Measurements from ENCODE around the gene RBMS3.

Gene RBMS3

DNA sequence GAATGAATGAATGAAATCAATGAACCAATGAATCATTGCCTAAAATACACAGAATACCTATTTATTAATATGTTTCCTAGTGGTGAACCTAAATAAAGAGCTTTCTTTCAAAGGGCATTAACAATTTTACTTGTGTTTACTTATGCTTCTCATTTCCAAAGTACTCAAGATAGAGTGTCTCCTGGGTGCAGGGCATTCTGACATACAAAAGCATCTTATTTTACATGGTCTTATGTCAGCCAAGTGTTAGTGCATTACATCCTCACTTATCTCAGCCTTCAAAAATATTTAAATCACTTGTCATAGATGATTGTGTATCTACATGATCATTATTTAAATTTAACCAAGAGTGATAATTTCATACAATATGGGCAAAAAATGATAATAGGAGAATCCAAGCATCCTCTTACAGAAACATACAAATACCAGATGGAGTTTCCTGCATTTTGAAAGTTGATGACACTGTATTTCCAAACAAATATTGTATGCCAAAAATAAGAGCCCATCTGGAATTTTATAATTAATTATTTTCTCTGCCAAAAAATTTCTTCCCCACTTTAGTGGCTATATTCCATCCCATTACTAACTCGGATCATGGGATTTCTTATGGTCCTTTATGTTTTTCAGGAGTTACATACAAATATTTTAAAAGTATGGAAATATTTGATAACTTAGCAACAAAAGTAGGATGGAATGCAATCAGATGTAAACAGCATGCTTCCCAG lies 279.0 kb downstream of the RBMS3 start:
- Histone ChIP-seq H3K27me3 (ENCODE audit: insufficient read depth, low read length) (no peaks in the 10 kb centered on the region), H3K4me3 (ENCODE audit: low read depth, low read length) (no peak overlapping the region), H3K79me2 (ENCODE audit: control insufficient read depth, insufficient read depth, low read length, unreplicated experiment) (no peaks in the 10 kb centered on the region), H3K27ac (ENCODE audit: low read depth, low read length) (no peak overlapping the region), H2AFZ (ENCODE audit: low read length, unreplicated experiment) (no peak overlapping the region), H3K4me1 (ENCODE audit: control insufficient read depth, insufficient read depth, low read length, unreplicated experiment) (peaks cover 6% of the 10 kb centered on the region), H3K36me3 (ENCODE audit: insufficient read depth, low read length) (no peaks in the 10 kb centered on the region)

DNA sequence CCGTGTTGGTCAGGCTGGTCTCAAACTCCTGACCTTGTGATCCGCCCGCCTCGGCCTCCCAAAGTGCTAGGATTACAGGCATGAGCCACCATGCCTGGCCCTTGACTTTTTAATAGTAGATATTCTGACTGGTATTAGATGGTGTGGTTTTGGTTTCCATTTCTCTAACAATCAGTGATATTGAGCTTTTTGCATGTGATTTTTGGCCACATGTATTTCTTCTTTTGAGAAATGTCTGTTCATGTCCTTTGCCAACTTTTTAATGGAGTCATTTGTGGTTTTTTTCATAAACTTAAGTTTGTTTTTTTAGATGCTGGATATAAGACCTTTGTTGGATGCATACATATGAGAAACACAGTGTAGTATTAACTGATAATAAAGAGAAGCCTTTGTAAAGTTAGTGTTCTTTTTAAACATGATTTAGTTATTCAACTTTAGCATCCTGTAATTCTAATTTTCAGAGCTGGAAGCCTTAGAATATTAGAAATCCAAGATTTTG lies 280.8 kb downstream of the RBMS3 start:
- Histone ChIP-seq H3K36me3 (ENCODE audit: insufficient read depth, low read length) (no peaks in the 10 kb centered on the region), H3K79me2 (ENCODE audit: control insufficient read depth, insufficient read depth, low read length, unreplicated experiment) (no peaks in the 10 kb centered on the region), H3K27me3 (ENCODE audit: insufficient read depth, low read length) (no peaks in the 10 kb centered on the region), H3K4me1 (ENCODE audit: control insufficient read depth, insufficient read depth, low read length, unreplicated experiment) (peaks cover 7% of the 10 kb centered on the region), H2AFZ (ENCODE audit: low read length, unreplicated experiment) (no peak overlapping the region), H3K27ac (ENCODE audit: low read depth, low read length) (no peak overlapping the region), H3K4me3 (ENCODE audit: low read depth, low read length) (no peak overlapping the region)

DNA sequence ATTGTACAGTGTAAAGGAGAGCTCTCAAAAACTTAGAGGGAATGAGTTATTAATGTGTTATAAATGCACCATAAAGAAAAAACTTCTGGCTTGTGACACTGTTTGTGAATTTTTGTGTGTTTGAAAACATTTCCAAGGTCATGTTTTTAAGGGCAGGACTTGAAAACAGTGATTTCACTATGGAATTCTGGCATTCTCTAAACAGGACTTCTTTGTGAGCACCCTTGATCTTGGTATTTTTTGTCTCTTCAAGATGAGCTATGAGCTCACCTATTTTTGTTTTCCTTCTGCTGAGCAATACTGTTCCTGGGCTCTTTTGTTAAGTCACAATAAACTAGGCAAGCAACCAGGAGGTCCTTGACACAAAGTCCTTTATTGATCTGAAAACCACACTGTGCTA lies 284.4 kb downstream of the RBMS3 start:
- Histone ChIP-seq H3K27me3 (ENCODE audit: insufficient read depth, low read length) (no peaks in the 10 kb centered on the region), H3K36me3 (ENCODE audit: insufficient read depth, low read length) (no peaks in the 10 kb centered on the region), H3K27ac (ENCODE audit: low read depth, low read length) (peak overlapping the region; percentile 23; the same call in 1 of the 2 replicates), H3K4me3 (ENCODE audit: low read depth, low read length) (no peak overlapping the region), H3K4me1 (ENCODE audit: control insufficient read depth, insufficient read depth, low read length, unreplicated experiment) (peaks cover 7% of the 10 kb centered on the region), H2AFZ (ENCODE audit: low read length, unreplicated experiment) (peak overlapping the region; percentile 12), H3K79me2 (ENCODE audit: control insufficient read depth, insufficient read depth, low read length, unreplicated experiment) (peaks cover 3% of the 10 kb centered on the region)

DNA sequence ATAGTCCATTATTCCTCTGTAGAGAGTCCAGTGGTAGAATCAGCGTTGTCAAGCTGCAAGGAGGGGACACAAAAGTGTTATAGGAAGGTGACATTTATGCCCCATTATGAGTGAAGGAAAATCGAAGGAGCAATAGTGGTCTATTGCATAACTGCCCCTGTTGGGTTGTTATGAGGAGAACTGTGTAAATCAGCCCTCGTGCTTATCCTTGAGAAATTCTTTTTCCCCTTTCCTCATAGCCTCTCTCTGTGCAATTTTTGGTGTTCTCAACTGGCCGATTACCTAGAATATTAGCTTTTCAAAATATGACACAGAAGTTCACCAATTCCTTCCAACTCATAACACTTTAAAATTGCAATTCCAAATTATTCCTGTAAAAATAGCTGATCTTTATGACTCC lies 286.6 kb downstream of the RBMS3 start:
- peaks cover 3% of the 10 kb centered on the region for H3K79me2 ChIP-seq (ENCODE audit: control insufficient read depth, insufficient read depth, low read length, unreplicated experiment)
- H3K36me3 ChIP-seq (ENCODE audit: insufficient read depth, low read length), result no peaks in the 10 kb centered on the region
- H2AFZ ChIP-seq (ENCODE audit: low read length, unreplicated experiment), result no peak overlapping the region
- no peak overlapping the region for H3K4me3 ChIP-seq (ENCODE audit: low read depth, low read length)
- H3K4me1 ChIP-seq (ENCODE audit: control insufficient read depth, insufficient read depth, low read length, unreplicated experiment), result peaks cover 7% of the 10 kb centered on the region
- no peaks in the 10 kb centered on the region for H3K27me3 ChIP-seq (ENCODE audit: insufficient read depth, low read length)
- no peak overlapping the region for H3K27ac ChIP-seq (ENCODE audit: low read depth, low read length)

DNA sequence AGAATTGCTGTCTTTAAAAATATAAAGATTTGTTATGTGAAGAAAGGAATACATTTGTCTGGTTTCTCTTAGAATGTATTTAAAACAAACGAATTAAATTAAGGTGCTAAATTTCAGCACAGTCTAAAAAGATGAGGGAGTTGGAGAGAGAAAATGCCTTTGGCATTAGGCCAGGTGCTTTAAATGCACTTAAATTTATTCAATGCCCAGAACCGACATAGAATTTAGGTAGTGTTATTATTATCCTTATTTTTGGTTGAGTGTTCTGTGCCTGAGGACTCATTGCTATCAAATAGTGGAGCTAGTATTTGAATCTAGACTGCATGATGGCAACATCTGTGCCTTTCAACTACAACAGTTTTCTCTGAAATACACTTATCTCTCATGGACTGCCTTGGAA lies 287.5 kb downstream of the RBMS3 start:
- H3K36me3 ChIP-seq (ENCODE audit: insufficient read depth, low read length), result no peaks in the 10 kb centered on the region
- H3K4me3 ChIP-seq (ENCODE audit: low read depth, low read length), result no peak overlapping the region
- peaks cover 3% of the 10 kb centered on the region for H3K79me2 ChIP-seq (ENCODE audit: control insufficient read depth, insufficient read depth, low read length, unreplicated experiment)
- peaks cover 7% of the 10 kb centered on the region for H3K4me1 ChIP-seq (ENCODE audit: control insufficient read depth, insufficient read depth, low read length, unreplicated experiment)
- H3K27ac ChIP-seq (ENCODE audit: low read depth, low read length), result no peak overlapping the region
- H2AFZ ChIP-seq (ENCODE audit: low read length, unreplicated experiment), result no peak overlapping the region
- no peaks in the 10 kb centered on the region for H3K27me3 ChIP-seq (ENCODE audit: insufficient read depth, low read length)

DNA sequence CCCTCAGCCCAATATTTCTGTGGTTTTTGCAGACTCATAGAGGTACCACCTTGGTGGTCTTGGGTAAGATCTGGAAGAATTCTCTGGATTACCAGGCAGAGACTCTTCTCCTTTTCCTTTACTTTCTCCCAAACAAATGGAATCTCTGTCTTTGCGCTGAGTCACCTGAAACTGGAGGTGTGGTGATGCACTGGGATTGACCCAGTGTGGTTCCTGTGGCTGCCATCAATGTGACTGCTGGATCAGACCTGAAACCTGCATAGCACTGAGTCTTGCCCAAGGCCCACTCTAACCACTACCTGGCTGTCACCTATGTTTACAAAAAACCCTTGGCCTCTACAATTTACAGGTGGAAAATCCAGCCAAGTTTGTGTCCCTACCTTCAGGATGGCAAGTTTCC lies 295.3 kb downstream of the RBMS3 start:
- H3K27ac ChIP-seq (ENCODE audit: low read depth, low read length), result no peak overlapping the region
- no peaks in the 10 kb centered on the region for H3K36me3 ChIP-seq (ENCODE audit: insufficient read depth, low read length)
- no peaks in the 10 kb centered on the region for H3K27me3 ChIP-seq (ENCODE audit: insufficient read depth, low read length)
- H2AFZ ChIP-seq (ENCODE audit: low read length, unreplicated experiment), result no peak overlapping the region
- H3K4me1 ChIP-seq (ENCODE audit: control insufficient read depth, insufficient read depth, low read length, unreplicated experiment), result no peaks in the 10 kb centered on the region
- H3K4me3 ChIP-seq (ENCODE audit: low read depth, low read length), result no peak overlapping the region
- peaks cover 4% of the 10 kb centered on the region for H3K79me2 ChIP-seq (ENCODE audit: control insufficient read depth, insufficient read depth, low read length, unreplicated experiment)

DNA sequence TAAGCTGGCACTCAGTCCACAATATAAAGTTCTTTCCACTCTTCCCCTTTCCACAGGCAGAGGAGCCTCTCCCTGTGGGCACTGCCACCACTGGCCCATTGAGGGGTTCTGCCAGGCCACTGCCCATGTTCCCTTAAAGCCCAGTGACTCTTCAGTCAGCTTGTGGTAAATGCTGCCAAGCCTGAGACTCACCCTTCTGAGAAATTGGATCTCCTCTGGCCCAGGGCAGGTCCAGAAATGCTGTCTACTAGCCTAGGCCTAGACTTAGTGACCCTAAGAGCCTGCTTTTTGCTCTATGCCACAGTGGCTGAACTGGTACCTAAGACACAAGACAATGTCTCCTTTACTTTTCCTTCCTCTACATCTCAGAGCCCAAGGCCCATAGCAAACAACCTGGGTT lies 295.8 kb downstream of the RBMS3 start:
- Histone ChIP-seq H2AFZ (ENCODE audit: low read length, unreplicated experiment) (no peak overlapping the region), H3K27me3 (ENCODE audit: insufficient read depth, low read length) (no peaks in the 10 kb centered on the region), H3K36me3 (ENCODE audit: insufficient read depth, low read length) (no peaks in the 10 kb centered on the region), H3K79me2 (ENCODE audit: control insufficient read depth, insufficient read depth, low read length, unreplicated experiment) (peaks cover 4% of the 10 kb centered on the region), H3K27ac (ENCODE audit: low read depth, low read length) (no peak overlapping the region), H3K4me3 (ENCODE audit: low read depth, low read length) (no peak overlapping the region), H3K4me1 (ENCODE audit: control insufficient read depth, insufficient read depth, low read length, unreplicated experiment) (no peaks in the 10 kb centered on the region)

DNA sequence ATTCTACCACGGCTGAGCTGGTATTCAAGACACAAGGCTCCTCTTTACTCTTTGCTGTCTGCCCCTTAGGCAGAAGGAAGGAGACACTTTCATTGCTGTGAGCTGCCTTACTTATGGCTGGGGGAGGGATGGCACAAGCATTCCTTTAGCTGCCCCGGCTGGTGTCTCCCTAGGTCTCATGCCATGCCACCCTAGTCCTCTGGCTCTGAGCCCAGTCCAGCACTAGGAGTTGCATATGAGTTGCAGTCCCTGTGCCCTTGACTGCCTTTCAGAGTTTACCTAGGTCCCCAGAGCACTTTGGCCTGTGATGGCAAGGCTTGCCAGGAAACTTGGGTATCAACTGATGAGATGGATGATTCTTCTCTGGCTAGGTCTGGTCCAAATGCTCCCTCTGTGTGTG lies 296.4 kb downstream of the RBMS3 start:
- peaks cover 4% of the 10 kb centered on the region for H3K79me2 ChIP-seq (ENCODE audit: control insufficient read depth, insufficient read depth, low read length, unreplicated experiment)

DNA sequence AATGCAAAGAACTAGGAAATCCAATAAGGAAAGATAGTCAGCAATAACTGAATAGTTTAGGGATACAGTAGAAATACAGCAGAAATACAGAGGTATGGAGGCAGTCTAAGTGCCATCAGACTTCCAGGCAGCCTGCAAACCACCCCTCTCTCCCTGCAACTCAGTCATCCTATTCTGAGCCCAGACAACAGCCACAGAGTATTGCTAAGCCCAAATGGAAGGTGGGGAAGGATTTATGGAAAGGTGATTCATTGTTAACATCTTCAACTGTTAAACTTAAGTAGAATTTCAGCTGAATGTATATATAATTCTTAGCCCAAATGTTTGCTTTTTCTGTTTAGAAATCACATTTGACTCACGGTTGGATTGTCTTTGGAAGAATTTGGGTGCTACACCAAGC lies 300.4 kb downstream of the RBMS3 start:
- peaks cover 4% of the 10 kb centered on the region for H3K79me2 ChIP-seq (ENCODE audit: control insufficient read depth, insufficient read depth, low read length, unreplicated experiment)
- H3K27ac ChIP-seq (ENCODE audit: low read depth, low read length), result no peak overlapping the region
- H2AFZ ChIP-seq (ENCODE audit: low read length, unreplicated experiment), result no peak overlapping the region
- H3K4me3 ChIP-seq (ENCODE audit: low read depth, low read length), result no peak overlapping the region
- no peaks in the 10 kb centered on the region for H3K36me3 ChIP-seq (ENCODE audit: insufficient read depth, low read length)
- H3K4me1 ChIP-seq (ENCODE audit: control insufficient read depth, insufficient read depth, low read length, unreplicated experiment), result peaks cover 10% of the 10 kb centered on the region
- no peaks in the 10 kb centered on the region for H3K27me3 ChIP-seq (ENCODE audit: insufficient read depth, low read length)

More for the DNA sequence above, 296.4 kb downstream of the RBMS3 start:
- H2AFZ ChIP-seq (ENCODE audit: low read length, unreplicated experiment), result no peak overlapping the region
- no peaks in the 10 kb centered on the region for H3K4me1 ChIP-seq (ENCODE audit: control insufficient read depth, insufficient read depth, low read length, unreplicated experiment)
- H3K27ac ChIP-seq (ENCODE audit: low read depth, low read length), result no peak overlapping the region
- no peaks in the 10 kb centered on the region for H3K27me3 ChIP-seq (ENCODE audit: insufficient read depth, low read length)
- H3K4me3 ChIP-seq (ENCODE audit: low read depth, low read length), result no peak overlapping the region
- H3K36me3 ChIP-seq (ENCODE audit: insufficient read depth, low read length), result no peaks in the 10 kb centered on the region

DNA sequence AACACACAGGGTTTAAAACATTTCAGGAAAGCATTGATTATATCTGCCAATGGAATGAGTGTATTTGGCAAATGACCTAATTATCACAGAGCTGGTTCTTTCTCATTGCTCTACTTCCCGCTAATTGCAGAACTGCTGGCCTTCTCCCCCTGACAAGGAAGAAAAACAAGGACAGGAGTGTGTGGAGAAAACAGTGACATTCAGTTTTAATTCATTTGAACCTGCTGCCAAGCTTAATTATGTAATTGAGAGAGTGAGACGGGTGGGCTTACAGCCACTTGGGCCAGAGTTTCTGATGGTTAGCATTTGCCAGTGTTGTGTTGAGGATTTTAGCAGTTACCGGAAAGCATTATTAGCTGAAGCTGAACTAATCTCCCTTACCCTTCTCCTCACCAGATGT lies 301.4 kb downstream of the RBMS3 start:
- Histone ChIP-seq H3K79me2 (ENCODE audit: control insufficient read depth, insufficient read depth, low read length, unreplicated experiment) (no peaks in the 10 kb centered on the region), H3K36me3 (ENCODE audit: insufficient read depth, low read length) (no peaks in the 10 kb centered on the region), H3K27me3 (ENCODE audit: insufficient read depth, low read length) (no peaks in the 10 kb centered on the region), H2AFZ (ENCODE audit: low read length, unreplicated experiment) (no peak overlapping the region), H3K27ac (ENCODE audit: low read depth, low read length) (no peak overlapping the region), H3K4me1 (ENCODE audit: control insufficient read depth, insufficient read depth, low read length, unreplicated experiment) (peaks cover 10% of the 10 kb centered on the region), H3K4me3 (ENCODE audit: low read depth, low read length) (no peak overlapping the region)

DNA sequence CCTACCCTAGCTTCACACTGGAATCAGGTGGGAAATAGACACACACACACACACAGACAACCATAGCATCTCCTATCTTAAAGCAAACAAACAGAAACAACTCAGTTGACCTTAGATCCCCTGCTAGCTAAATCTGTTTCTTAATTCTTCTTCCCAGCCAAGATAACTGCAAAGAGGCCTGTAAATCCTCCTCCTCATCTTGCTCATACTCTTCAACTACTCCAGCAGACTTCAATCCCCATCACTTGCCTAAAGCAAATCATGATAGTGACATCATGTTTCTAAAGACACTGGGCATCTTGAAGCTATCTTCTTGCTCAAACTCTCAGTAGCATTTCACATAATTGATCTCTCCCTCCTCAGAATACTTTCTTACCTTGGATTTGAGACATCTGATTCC lies 303.0 kb downstream of the RBMS3 start:
- no peaks in the 10 kb centered on the region for H3K36me3 ChIP-seq (ENCODE audit: insufficient read depth, low read length)
- H3K27ac ChIP-seq (ENCODE audit: low read depth, low read length), result no peak overlapping the region
- H3K4me1 ChIP-seq (ENCODE audit: control insufficient read depth, insufficient read depth, low read length, unreplicated experiment), result peaks cover 10% of the 10 kb centered on the region
- H2AFZ ChIP-seq (ENCODE audit: low read length, unreplicated experiment), result no peak overlapping the region
- H3K4me3 ChIP-seq (ENCODE audit: low read depth, low read length), result no peak overlapping the region
- no peaks in the 10 kb centered on the region for H3K27me3 ChIP-seq (ENCODE audit: insufficient read depth, low read length)
- H3K79me2 ChIP-seq (ENCODE audit: control insufficient read depth, insufficient read depth, low read length, unreplicated experiment), result no peaks in the 10 kb centered on the region
